ENCODE measurements around the gene CYBRD1. TPM values are rescaled to one million over a fixed set of nuclear protein-coding genes. Genes with fewer than 3 reads are reported as not detected.

CYBRD1 gene
- total and polyA plus RNA-seq, 12 donors, result 17.6 to 346 (median 217) TPM

DNA sequence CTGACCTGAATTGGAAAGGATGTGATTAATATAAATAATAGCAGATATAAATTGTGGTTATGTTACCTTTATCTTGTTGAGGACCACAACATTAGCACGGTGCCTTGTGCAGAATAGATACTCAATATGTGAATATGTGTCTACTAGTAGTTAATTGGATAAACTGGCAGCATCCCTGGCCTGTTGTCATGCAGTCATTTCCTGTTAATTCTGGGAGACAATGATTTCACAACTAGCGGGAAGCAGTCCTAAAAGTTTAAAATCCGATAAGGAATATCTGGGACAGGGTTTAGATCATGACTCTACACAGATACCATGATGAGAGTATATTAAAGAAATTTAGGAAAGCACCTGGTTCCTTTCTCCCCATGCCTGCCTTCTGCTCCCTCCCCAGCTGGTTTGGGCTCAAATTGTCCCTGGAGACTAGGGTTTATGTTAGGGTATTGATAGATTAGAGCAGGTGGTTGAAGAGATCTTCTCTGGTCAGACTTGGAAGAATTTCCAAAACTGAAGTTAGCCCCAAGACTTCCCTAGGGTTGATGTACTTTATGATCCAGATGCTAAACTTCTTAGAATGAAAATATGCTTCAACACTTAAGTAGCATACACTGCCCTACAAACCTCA is 32.8 kb downstream of the CYBRD1 start:
- Histone ChIP-seq H3K4me3 (no peak overlapping the region), H3K27ac (no peak overlapping the region), H3K4me1 (replicated peaks in 1 of 2) (no peaks in the 10 kb centered on the region), H3K27me3 (no peaks in the 10 kb centered on the region), H3K9me3 (replicated peaks in 1 of 3) (no peaks in the 10 kb centered on the region), H3K36me3 (replicated peaks in 1 of 2) (peaks cover 0 to 20% of the 10 kb centered on the region in 2 donors)
- DNase-seq, result no peak
- intact Hi-C loops (cut with DNase I), result no loop called here
- TF ChIP-seq, protein P1, sequence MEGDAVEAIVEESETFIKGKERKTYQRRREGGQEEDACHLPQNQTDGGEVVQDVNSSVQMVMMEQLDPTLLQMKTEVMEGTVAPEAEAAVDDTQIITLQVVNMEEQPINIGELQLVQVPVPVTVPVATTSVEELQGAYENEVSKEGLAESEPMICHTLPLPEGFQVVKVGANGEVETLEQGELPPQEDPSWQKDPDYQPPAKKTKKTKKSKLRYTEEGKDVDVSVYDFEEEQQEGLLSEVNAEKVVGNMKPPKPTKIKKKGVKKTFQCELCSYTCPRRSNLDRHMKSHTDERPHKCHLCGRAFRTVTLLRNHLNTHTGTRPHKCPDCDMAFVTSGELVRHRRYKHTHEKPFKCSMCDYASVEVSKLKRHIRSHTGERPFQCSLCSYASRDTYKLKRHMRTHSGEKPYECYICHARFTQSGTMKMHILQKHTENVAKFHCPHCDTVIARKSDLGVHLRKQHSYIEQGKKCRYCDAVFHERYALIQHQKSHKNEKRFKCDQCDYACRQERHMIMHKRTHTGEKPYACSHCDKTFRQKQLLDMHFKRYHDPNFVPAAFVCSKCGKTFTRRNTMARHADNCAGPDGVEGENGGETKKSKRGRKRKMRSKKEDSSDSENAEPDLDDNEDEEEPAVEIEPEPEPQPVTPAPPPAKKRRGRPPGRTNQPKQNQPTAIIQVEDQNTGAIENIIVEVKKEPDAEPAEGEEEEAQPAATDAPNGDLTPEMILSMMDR (IDR thresholded peaks at IDR 0.05), result no peak
- TF ChIP-seq POLR2A (IDR thresholded peaks at IDR 0.05), result no peak
- WGBS, 4 donors, result 53 to 76% (median 62%) methylated on average over 3 of the region's 3 CpGs

DNA sequence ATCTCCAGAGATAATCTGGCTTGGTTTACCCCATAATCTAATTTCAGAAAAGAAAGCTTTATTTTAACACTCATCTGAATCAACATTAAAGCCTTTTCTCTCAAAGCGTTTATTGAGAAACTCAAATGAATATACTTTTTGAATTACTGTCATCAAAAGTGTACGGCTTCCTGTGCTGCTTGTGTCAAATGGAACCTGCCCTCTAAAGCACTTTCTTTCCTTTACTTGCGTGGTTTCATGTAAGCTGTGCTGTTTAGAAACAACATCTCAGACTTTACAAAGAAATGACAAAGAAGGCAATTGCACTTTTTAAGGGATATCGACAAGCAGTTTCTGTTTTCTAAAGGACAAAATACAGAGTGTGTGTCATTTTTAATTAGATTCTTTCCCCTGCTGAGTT is 35.1 kb downstream of the CYBRD1 start:
- DNase-seq, result no peak
- Histone ChIP-seq H3K9me3 (replicated peaks in 1 of 3) (no peaks in the 10 kb centered on the region), H3K4me1 (replicated peaks in 1 of 2) (no peaks in the 10 kb centered on the region), H3K4me3 (no peak overlapping the region), H3K27me3 (no peaks in the 10 kb centered on the region), H3K27ac (no peak overlapping the region), H3K36me3 (replicated peaks in 1 of 2) (peaks cover 0 to 20% of the 10 kb centered on the region in 2 donors)
- 73 to 88% (median 81%) methylated on average over 4 of the region's 4 CpGs for WGBS, 4 donors
- no peak for TF ChIP-seq POLR2A (IDR thresholded peaks at IDR 0.05)
- TF ChIP-seq, protein P1 (IDR thresholded peaks at IDR 0.05), result no peak
- intact Hi-C loops (cut with DNase I), result no loop called here

DNA sequence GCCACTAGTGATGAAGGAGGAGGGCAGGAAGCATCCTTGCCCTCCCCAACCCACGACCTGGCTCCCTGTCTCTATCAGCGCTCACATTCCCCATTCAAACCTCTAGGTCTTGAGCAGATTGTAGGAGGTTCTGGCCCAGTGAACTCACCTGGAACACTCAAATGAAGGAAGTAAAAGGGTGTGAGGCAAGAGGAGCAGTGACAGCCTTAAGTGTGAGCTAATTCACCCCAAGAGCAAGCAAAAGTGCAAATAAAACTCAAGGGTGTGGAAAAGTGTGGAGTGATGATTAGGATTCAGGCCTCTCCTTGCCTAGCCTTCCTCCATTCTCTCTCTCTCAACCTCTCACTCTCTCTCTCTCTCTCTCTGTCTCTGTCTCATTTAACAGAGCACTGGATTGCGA is 41.0 kb downstream of the CYBRD1 start:
- no peak for DNase-seq
- H3K4me3 ChIP-seq, result no peak overlapping the region
- 76 to 93% (median 87%) methylated on average over 3 of the region's 3 CpGs for WGBS, 4 donors
- H3K27me3 ChIP-seq, result no peaks in the 10 kb centered on the region
- no peaks in the 10 kb centered on the region for H3K4me1 ChIP-seq (replicated peaks in 1 of 2)
- intact Hi-C loops (cut with DNase I), result no loop called here
- no peaks in the 10 kb centered on the region for H3K9me3 ChIP-seq (replicated peaks in 1 of 3)
- TF ChIP-seq, protein P1 (IDR thresholded peaks at IDR 0.05), result no peak
- no peak for TF ChIP-seq POLR2A (IDR thresholded peaks at IDR 0.05)
- H3K36me3 ChIP-seq (replicated peaks in 1 of 2), result no peaks in the 10 kb centered on the region
- no peak overlapping the region for H3K27ac ChIP-seq

DNA sequence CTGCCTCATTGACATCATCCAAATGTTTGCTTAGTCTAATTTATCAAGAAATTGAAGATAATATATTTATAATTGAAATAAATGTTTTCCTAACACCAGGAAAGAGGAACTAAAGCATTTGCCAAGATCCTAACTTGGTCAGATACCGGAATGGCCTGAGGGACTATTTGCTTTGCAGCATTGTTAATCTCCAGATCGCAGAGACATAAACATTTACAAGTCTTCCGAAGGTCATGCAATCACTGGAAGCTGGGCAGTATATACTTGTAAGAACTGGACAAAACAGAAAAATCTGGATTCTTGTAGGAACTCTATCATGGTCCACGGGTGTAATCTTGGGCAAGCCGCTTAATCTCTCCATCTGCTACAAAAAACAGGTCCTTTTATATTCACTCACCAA is 42.2 kb downstream of the CYBRD1 start:
- Histone ChIP-seq H3K4me1 (replicated peaks in 1 of 2) (no peaks in the 10 kb centered on the region), H3K27ac (no peak overlapping the region), H3K4me3 (no peak overlapping the region), H3K36me3 (replicated peaks in 1 of 2) (no peaks in the 10 kb centered on the region), H3K9me3 (replicated peaks in 1 of 3) (no peaks in the 10 kb centered on the region), H3K27me3 (no peaks in the 10 kb centered on the region)
- TF ChIP-seq POLR2A (IDR thresholded peaks at IDR 0.05), result no peak
- TF ChIP-seq, protein P1 (IDR thresholded peaks at IDR 0.05), result no peak
- WGBS, 4 donors, result 64 to 85% (median 83%) methylated on average over 5 of the region's 5 CpGs
- intact Hi-C loops (cut with DNase I), result no loop called here
- DNase-seq, result no peak
